IMR-90 (cell line): Measurements from ENCODE around the gene ENOX2. TPM values are rescaled to one million over a fixed set of nuclear protein-coding genes. Genes with fewer than 3 reads are reported as not detected.

Experiments used
- ATAC-seq: fragments of 200-7000 bp; cut with Tn5 transposase; 2 replicates; pipeline ENCODE4 v1.9.1; 2020; ENCODE audit warnings: low read depth, mild to moderate bottlenecking, moderate library complexity
- BruUV-seq: library from RNA; stranded (reverse); fragments of 400-500 nt; replicated peaks from 2 replicates; lab custom pipeline; 2021; lab: Mats Ljungman, UMichigan
- CTCF ChIA-PET: fragments of 300-600 bp; formaldehyde crosslinking; extraction: SDS; loops from one replicate; lab custom pipeline; 2021; ENCODE audit warnings: antibody characterized with exemption; lab: Yijun Ruan, JAX
- POLR2A ChIA-PET: fragments of 300-600 bp; sonication (Branson Sonifier 250); formaldehyde crosslinking; loops from one replicate; lab custom pipeline; 2022; ENCODE audit warnings: antibody characterized with exemption; ENCODE audit not compliant: unreplicated experiment; lab: Charles Lee
- DNase-seq: peaks from one replicate; pipeline ENCODE4 v3.0.0; 2013
- H2AFZ ChIP-seq: replicated peaks from 2 replicates; pipeline ENCODE3; 2013; ENCODE audit warnings: low read length, mild to moderate bottlenecking; ENCODE audit not compliant: poor library complexity
- H2AK5ac ChIP-seq: 2 replicates; pipeline ENCODE4 v1.6.1; 2013; ENCODE audit warnings: low read depth, low read length, inconsistent platforms
- H2AK9ac ChIP-seq: replicated peaks from 2 replicates; pipeline ENCODE3; 2013; ENCODE audit warnings: mild to moderate bottlenecking, low read depth, low read length, moderate library complexity; ENCODE audit not compliant: poor library complexity
- H2BK120ac ChIP-seq: 2 replicates; pipeline ENCODE4 v1.6.1; 2013; ENCODE audit warnings: low read depth, low read length, inconsistent platforms
- H2BK15ac ChIP-seq: 3 replicates; pipeline ENCODE4 v1.6.1; 2013; ENCODE audit warnings: low read depth, low read length, inconsistent platforms
- H2BK20ac ChIP-seq: 2 replicates; pipeline ENCODE4 v1.6.1; 2013; ENCODE audit warnings: low read depth, mild to moderate bottlenecking, inconsistent platforms, low read length, moderate library complexity
- H2BK5ac ChIP-seq: 2 replicates; pipeline ENCODE4 v1.6.1; 2013; ENCODE audit warnings: mild to moderate bottlenecking, low read depth, low read length, inconsistent platforms; ENCODE audit not compliant: poor library complexity, severe bottlenecking
- H3K14ac ChIP-seq: replicated peaks from 2 replicates; pipeline ENCODE4 v1.6.1; 2013; ENCODE audit warnings: low read depth, low read length, inconsistent platforms
- H3K18ac ChIP-seq: 2 replicates; pipeline ENCODE4 v1.6.1; 2013; ENCODE audit warnings: low read depth, low read length, control low read depth
- H3K23ac ChIP-seq: 2 replicates; pipeline ENCODE4 v1.6.1; 2013; ENCODE audit warnings: low read depth, low read length, inconsistent platforms
- H3K27ac ChIP-seq: 2 replicates; pipeline ENCODE4 v1.5.1; 2013; ENCODE audit warnings: mild to moderate bottlenecking, control low read depth, low read length; ENCODE audit not compliant: insufficient read depth
- H3K27me3 ChIP-seq: 2 replicates; pipeline ENCODE4 v1.6.1; 2013; ENCODE audit warnings: low read length; ENCODE audit not compliant: control insufficient read depth, insufficient read depth
- H3K36me3 ChIP-seq: 2 replicates; pipeline ENCODE4 v1.6.1; 2013; ENCODE audit warnings: low read length, mixed read lengths; ENCODE audit not compliant: control insufficient read depth, insufficient read depth
- H3K4ac ChIP-seq: 2 replicates; pipeline ENCODE4 v1.6.1; 2013; ENCODE audit warnings: low read depth, low read length, inconsistent platforms
- H3K4me1 ChIP-seq: 2 replicates; pipeline ENCODE4 v1.6.1; 2013; ENCODE audit warnings: low read length, mixed read lengths; ENCODE audit not compliant: control insufficient read depth, insufficient read depth
- H3K4me2 ChIP-seq: 2 replicates; pipeline ENCODE4 v1.6.1; 2013; ENCODE audit warnings: low read depth, mild to moderate bottlenecking, control low read depth, low read length, moderate library complexity
- H3K4me3 ChIP-seq: 2 replicates; pipeline ENCODE4 v1.5.1; 2013; ENCODE audit warnings: low read depth, mild to moderate bottlenecking, control low read depth, low read length, moderate library complexity; ENCODE audit not compliant: insufficient read depth
- H3K56ac ChIP-seq: 2 replicates; pipeline ENCODE4 v1.6.1; 2013; ENCODE audit warnings: low read length, inconsistent platforms; ENCODE audit not compliant: insufficient read depth; ENCODE audit errors: extremely low read depth
- H3K79me1 ChIP-seq, 2 experiments: 2 replicates each; pipeline ENCODE4 v1.6.1; 2013; ENCODE audit warnings: low read length in 2 of 2, inconsistent platforms in 1 of 2, low read depth in 1 of 2
- H3K9ac ChIP-seq: 2 replicates; pipeline ENCODE4 v1.6.1; 2013; ENCODE audit warnings: low read depth, low read length, control low read depth
- H3K9me1 ChIP-seq: 2 replicates; pipeline ENCODE4 v1.6.1; 2013; ENCODE audit warnings: low read length, inconsistent platforms; ENCODE audit not compliant: insufficient read depth
- H3K9me3 ChIP-seq: 2 replicates; pipeline ENCODE4 v1.6.1; 2013; ENCODE audit warnings: low read length; ENCODE audit not compliant: control insufficient read depth, insufficient read depth
- H4K20me1 ChIP-seq: 2 replicates; pipeline ENCODE4 v1.6.1; 2013; ENCODE audit warnings: low read length, inconsistent platforms; ENCODE audit not compliant: insufficient read depth
- H4K5ac ChIP-seq: 2 replicates; pipeline ENCODE4 v1.6.1; 2013; ENCODE audit warnings: mild to moderate bottlenecking, low read depth, low read length, control low read depth
- H4K8ac ChIP-seq, 2 experiments: 2 replicates each; pipeline ENCODE4 v1.6.1; 2013; ENCODE audit warnings: low read depth in 2 of 2, low read length in 2 of 2, control low read depth in 1 of 2, inconsistent platforms in 1 of 2
- H4K91ac ChIP-seq: 2 replicates; pipeline ENCODE4 v1.6.1; 2013; ENCODE audit warnings: low read depth, low read length, inconsistent platforms; ENCODE audit not compliant: insufficient read depth
- BHLHE40 ChIP-seq: fragments of 150-350 bp; IDR thresholded peaks from 2 replicates; pipeline ENCODE4 v1.6.1; 2016; ENCODE audit warnings: mild to moderate bottlenecking, low read depth, low read length
- CEBPB ChIP-seq: IDR thresholded peaks from 2 replicates; pipeline ENCODE4 v1.6.1; 2012; ENCODE audit warnings: low read depth, low read length, improper control_type of control experiment
- CHD1 ChIP-seq: IDR thresholded peaks from 2 replicates; pipeline ENCODE4 v1.6.1; 2012; ENCODE audit warnings: low read depth, low read length, improper control_type of control experiment
- CTCF ChIP-seq: conservative IDR thresholded peaks from 2 replicates; pipeline ENCODE4 v1.5.1; 2012; ENCODE audit warnings: mild to moderate bottlenecking, low read depth, low read length, improper control_type of control experiment
- FOS ChIP-seq: fragments of 150-350 bp; IDR thresholded peaks from 2 replicates; pipeline ENCODE4 v1.6.1; 2016; ENCODE audit warnings: low read depth, low read length
- MAFK ChIP-seq: IDR thresholded peaks from 2 replicates; pipeline ENCODE4 v1.6.1; 2012; ENCODE audit warnings: low read depth, low read length, improper control_type of control experiment
- MAZ ChIP-seq: IDR thresholded peaks from 2 replicates; pipeline ENCODE4 v1.6.1; 2012; ENCODE audit warnings: low read depth, mild to moderate bottlenecking, low read length, improper control_type of control experiment, moderate library complexity, borderline replicate concordance
- MXI1 ChIP-seq: IDR thresholded peaks from 2 replicates; pipeline ENCODE4 v1.6.1; 2012; ENCODE audit warnings: low read depth, mild to moderate bottlenecking, low read length, moderate library complexity, borderline replicate concordance
- NFE2L2 ChIP-seq: fragments of 150-350 bp; IDR thresholded peaks from 2 replicates; pipeline ENCODE4 v1.6.1; 2016; ENCODE audit warnings: low read depth, mild to moderate bottlenecking, low read length
- POLR2A ChIP-seq: IDR thresholded peaks from 2 replicates; pipeline ENCODE4 v1.6.1; 2012; ENCODE audit warnings: mild to moderate bottlenecking, low read depth, low read length
- RAD21 ChIP-seq: IDR thresholded peaks from 2 replicates; pipeline ENCODE4 v1.6.1; 2012; ENCODE audit warnings: low read length, improper control_type of control experiment
- RCOR1 ChIP-seq: IDR thresholded peaks from 2 replicates; pipeline ENCODE4 v1.6.1; 2012; ENCODE audit warnings: mild to moderate bottlenecking, low read length, improper control_type of control experiment; ENCODE audit not compliant: insufficient replicate concordance
- RFX5 ChIP-seq: IDR thresholded peaks from 2 replicates; pipeline ENCODE4 v1.8.0; 2012; ENCODE audit warnings: low read depth, mild to moderate bottlenecking, low read length, moderate library complexity
- SMC3 ChIP-seq: fragments of 150-350 bp; IDR thresholded peaks from 2 replicates; pipeline ENCODE4 v1.6.1; 2016; ENCODE audit warnings: low read depth, mild to moderate bottlenecking, antibody characterized with exemption, low read length, moderate library complexity
- dilution Hi-C: fragments of 300-500 bp; cut with HindIII; formaldehyde crosslinking; loops from one replicate; pipeline ENCODE4 v1.14.3; 2018; ENCODE audit warnings: low sequenced_read_pairs; ENCODE audit not compliant: unreplicated experiment
- in situ Hi-C: fragments of 300-500 bp; cut with MboI; formaldehyde crosslinking; loops from 3 replicates; pipeline ENCODE4 v1.14.3; 2019; ENCODE audit warnings: low sequenced_read_pairs, inconsistent platforms, mixed read lengths
- intact Hi-C: fragments of 100-400 bp; cut with micrococcal nuclease; formaldehyde crosslinking; loops from 2 replicates; pipeline ENCODE4 v1.10.0; 2022
- polyA plus RNA-seq, 3 experiments: library from polyadenylated mRNA; depleted of rRNA; stranded (reverse); fragments of >200 nt; gene quantifications; 2 replicates each; pipeline ENCODE4 v1.2.3, GENCODE V29; 2012; ENCODE audit warnings: low replicate concordance in 1 of 3
- total RNA-seq: library from RNA; depleted of rRNA; stranded (reverse); fragments of >200 nt; gene quantifications from 2 replicates; pipeline ENCODE4 v1.2.3, GENCODE V29; 2012
- TF ChIP-seq, protein P1 (sequence below): fragments of 150-350 bp; IDR thresholded peaks from 2 replicates; pipeline ENCODE4 v1.6.1; 2017; ENCODE audit warnings: mild to moderate bottlenecking, antibody characterized with exemption, low read length, low read depth
- TF ChIP-seq, protein P2 (sequence below): fragments of 150-350 bp; IDR thresholded peaks from 2 replicates; pipeline ENCODE4 v1.6.1; 2016; ENCODE audit warnings: low read depth, mild to moderate bottlenecking, low read length, moderate library complexity, borderline replicate concordance

Gene ENOX2
- total and polyA plus RNA-seq, 2 of the 4 experiments (the other 2 are of a cell fraction): 6.3 to 11.8 TPM

- Histone ChIP-seq H4K8ac (no peak overlapping the region), H3K9me1 (peaks cover 3% of the 10 kb centered on the region; the same call in 1 of the 2 replicates), H3K56ac (no peak overlapping the region), H3K23ac (no peak overlapping the region), H2BK120ac (no peak overlapping the region), H4K5ac (no peak overlapping the region), H2BK15ac (no peak overlapping the region), H3K4me2 (no peak overlapping the region), H3K4ac (no peak overlapping the region), H3K4me3 (no peak overlapping the region), H3K18ac (no peak overlapping the region), H2AK9ac (no peak overlapping the region), H2BK5ac (no peak overlapping the region), H3K27ac (no peak overlapping the region), H3K9me3 (no peaks in the 10 kb centered on the region), H2BK20ac (no peak overlapping the region), H3K79me1 (no peaks in the 10 kb centered on the region), H3K14ac (no peak overlapping the region), H4K91ac (no peak overlapping the region), H3K27me3 (no peaks in the 10 kb centered on the region), H3K36me3 (no peaks in the 10 kb centered on the region), H2AFZ (no peak overlapping the region), H3K9ac (no peak overlapping the region), H4K20me1 (no peaks in the 10 kb centered on the region), H3K4me1 (no peaks in the 10 kb centered on the region), H2AK5ac (no peak overlapping the region)
- dilution Hi-C loops (no loop called here), intact Hi-C loops (no loop called here), in situ Hi-C loops (no loop called here)
- TF ChIP-seq POLR2A: no peak
- TF ChIP-seq CHD1: no peak
- no peak for TF ChIP-seq BHLHE40
- TF ChIP-seq CEBPB: no peak
- TF ChIP-seq, protein P1, sequence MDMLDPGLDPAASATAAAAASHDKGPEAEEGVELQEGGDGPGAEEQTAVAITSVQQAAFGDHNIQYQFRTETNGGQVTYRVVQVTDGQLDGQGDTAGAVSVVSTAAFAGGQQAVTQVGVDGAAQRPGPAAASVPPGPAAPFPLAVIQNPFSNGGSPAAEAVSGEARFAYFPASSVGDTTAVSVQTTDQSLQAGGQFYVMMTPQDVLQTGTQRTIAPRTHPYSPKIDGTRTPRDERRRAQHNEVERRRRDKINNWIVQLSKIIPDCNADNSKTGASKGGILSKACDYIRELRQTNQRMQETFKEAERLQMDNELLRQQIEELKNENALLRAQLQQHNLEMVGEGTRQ: no peak
- no peak for TF ChIP-seq MAFK
- TF ChIP-seq, protein P2, sequence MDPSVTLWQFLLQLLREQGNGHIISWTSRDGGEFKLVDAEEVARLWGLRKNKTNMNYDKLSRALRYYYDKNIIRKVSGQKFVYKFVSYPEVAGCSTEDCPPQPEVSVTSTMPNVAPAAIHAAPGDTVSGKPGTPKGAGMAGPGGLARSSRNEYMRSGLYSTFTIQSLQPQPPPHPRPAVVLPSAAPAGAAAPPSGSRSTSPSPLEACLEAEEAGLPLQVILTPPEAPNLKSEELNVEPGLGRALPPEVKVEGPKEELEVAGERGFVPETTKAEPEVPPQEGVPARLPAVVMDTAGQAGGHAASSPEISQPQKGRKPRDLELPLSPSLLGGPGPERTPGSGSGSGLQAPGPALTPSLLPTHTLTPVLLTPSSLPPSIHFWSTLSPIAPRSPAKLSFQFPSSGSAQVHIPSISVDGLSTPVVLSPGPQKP: no peak
- TF ChIP-seq MXI1: no peak
- no peak for TF ChIP-seq RCOR1
- no peak for TF ChIP-seq NFE2L2
- TF ChIP-seq FOS: no peak
- TF ChIP-seq RFX5: no peak
- TF ChIP-seq MAZ: no peak
- TF ChIP-seq RAD21: no peak
- TF ChIP-seq CTCF: no peak
- TF ChIP-seq SMC3: no peak
- POLR2A ChIA-PET: no interaction called here
- no TSS peak for BruUV-seq
- CTCF ChIA-PET: no interaction called here
- ATAC-seq (no peak), DNase-seq (peak; percentile 4)
Observed at GRCh38 chrX:130626521-130626920, 276.5 kb downstream of the ENOX2 start.
